ENCODE measurements around the gene ARHGEF28.

Gene ARHGEF28

DNA sequence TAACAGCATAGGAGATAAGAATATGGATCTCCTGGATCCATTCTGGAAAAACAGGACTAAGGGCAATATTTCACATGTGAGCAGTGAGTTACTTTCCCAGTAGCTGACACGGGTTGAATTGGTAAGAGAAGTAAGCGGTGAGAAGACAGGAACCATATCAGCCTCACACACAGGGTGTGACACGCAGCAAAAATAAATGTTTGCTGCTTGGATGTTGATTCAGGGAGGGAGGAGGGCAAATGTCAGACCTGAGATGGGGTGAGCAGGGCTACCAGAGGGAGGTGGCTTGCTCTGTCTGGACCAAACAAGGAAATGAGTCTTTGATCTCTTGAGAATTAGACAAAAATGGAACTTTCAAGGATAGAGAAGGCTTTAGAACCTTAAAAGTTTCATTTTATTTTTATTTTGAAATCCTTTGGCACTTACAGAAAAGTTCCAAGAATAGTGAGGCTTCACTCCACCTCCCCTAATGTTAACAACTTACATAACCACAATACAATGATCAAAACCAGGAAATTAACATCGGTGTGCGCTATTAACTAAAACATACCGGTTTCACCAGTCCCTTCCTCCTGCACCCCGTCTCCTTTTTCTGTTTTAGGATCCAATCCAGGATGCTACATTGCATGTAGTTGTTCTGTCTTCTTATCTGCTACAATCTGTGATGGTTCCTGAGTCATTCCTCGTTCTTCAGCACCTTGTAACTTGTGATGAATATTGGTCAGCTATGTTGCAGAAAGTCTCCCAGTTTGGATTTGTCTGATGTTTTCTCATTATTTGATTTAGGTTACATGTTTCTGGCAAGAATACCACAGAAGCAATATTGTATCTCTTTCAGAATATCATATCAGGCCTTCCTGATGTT, 20.5 kb upstream of the ARHGEF28 start:
- no peak overlapping the region for H3K4me3 ChIP-seq (replicated peaks; ENCODE audit: low read depth, low read length)
- no peaks in the 10 kb centered on the region for H3K36me3 ChIP-seq (ENCODE audit: control insufficient read depth, insufficient read depth, low read length)
- no peak for DNase-seq (ENCODE audit: extremely low read depth, insufficient read length)
- H3K27me3 ChIP-seq (replicated peaks; ENCODE audit: control insufficient read depth, insufficient read depth, low read length) = no peaks in the 10 kb centered on the region
- TF ChIP-seq, protein P1, sequence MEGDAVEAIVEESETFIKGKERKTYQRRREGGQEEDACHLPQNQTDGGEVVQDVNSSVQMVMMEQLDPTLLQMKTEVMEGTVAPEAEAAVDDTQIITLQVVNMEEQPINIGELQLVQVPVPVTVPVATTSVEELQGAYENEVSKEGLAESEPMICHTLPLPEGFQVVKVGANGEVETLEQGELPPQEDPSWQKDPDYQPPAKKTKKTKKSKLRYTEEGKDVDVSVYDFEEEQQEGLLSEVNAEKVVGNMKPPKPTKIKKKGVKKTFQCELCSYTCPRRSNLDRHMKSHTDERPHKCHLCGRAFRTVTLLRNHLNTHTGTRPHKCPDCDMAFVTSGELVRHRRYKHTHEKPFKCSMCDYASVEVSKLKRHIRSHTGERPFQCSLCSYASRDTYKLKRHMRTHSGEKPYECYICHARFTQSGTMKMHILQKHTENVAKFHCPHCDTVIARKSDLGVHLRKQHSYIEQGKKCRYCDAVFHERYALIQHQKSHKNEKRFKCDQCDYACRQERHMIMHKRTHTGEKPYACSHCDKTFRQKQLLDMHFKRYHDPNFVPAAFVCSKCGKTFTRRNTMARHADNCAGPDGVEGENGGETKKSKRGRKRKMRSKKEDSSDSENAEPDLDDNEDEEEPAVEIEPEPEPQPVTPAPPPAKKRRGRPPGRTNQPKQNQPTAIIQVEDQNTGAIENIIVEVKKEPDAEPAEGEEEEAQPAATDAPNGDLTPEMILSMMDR (IDR thresholded peaks at IDR 0.05; ENCODE audit: insufficient read depth, low read length, poor library complexity, severe bottlenecking) = no peak

DNA sequence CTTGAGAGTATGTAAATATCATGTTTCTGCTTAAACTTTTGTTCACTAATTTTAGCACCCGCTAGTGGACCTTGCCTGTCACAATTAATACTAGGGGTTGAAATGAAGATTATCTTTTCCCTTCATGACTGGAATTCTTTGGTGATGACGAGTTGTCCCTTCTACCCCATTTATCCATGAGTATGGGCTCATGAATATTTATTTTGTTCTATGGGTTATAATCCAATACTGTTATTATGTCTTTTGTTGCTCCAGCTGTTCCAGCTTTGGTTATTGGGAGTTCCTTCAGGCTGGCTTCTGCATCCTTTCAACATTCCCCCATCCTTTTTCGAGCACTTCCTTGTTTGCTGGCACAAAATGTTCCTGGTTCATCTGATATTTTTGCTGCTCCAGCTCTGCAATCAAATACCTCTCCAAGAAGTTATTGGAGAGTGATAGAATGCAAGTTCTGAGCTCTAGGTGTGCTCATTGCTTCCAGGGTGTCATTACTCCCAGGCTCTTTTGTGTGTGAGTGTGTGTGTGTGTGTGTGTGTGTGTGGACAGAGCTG, 19.7 kb upstream of the ARHGEF28 start:
- Histone ChIP-seq H3K4me3 (replicated peaks; ENCODE audit: low read depth, low read length) (no peak overlapping the region), H3K27me3 (replicated peaks; ENCODE audit: control insufficient read depth, insufficient read depth, low read length) (no peaks in the 10 kb centered on the region), H3K36me3 (ENCODE audit: control insufficient read depth, insufficient read depth, low read length) (no peaks in the 10 kb centered on the region)
- DNase-seq (ENCODE audit: extremely low read depth, insufficient read length) = no peak
- TF ChIP-seq, protein P1 (IDR thresholded peaks at IDR 0.05; ENCODE audit: insufficient read depth, low read length, poor library complexity, severe bottlenecking) = no peak

DNA sequence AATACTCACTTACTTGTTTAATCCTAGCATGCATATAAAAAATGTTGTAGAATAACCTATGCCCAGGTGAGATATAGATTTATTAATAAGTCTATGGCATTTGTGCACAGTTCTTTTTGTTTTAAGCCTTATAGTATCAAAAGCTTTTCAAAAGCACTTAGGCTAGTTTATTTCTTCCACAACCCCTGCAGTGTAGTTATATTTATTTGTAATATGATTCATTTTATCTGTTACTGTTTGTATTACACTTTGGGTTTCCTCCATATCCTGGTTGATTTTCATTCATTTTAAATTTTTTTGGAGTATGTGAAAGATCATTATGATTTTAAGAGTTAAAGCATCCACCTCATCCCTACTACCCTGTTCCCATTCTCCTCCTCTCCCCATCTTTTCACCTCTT, 18.8 kb upstream of the ARHGEF28 start:
- DNase-seq (ENCODE audit: extremely low read depth, insufficient read length) = no peak
- no peak overlapping the region for H3K4me3 ChIP-seq (replicated peaks; ENCODE audit: low read depth, low read length)
- TF ChIP-seq, protein P1 (IDR thresholded peaks at IDR 0.05; ENCODE audit: insufficient read depth, low read length, poor library complexity, severe bottlenecking) = no peak
- no peaks in the 10 kb centered on the region for H3K27me3 ChIP-seq (replicated peaks; ENCODE audit: control insufficient read depth, insufficient read depth, low read length)
- no peaks in the 10 kb centered on the region for H3K36me3 ChIP-seq (ENCODE audit: control insufficient read depth, insufficient read depth, low read length)

DNA sequence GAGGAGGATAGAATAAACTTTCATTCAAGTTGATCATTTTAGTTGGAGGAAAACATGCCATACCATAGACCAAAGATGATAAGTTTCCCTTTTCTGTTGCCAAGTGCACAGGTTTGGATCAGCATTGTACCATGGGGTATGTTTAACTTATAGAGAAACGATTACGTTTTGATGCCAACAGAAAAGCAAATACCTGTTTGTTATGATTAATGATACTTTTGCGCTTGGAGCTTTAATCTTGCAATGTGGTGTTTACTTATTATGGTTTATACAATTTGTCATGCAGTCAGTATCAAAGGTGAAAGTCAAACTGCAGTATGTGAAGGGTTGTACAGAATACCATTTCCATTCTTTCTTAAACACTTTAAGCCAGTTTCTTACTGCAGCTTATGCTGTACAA, 13.2 kb upstream of the ARHGEF28 start:
- no peaks in the 10 kb centered on the region for H3K27me3 ChIP-seq (replicated peaks; ENCODE audit: control insufficient read depth, insufficient read depth, low read length)
- H3K36me3 ChIP-seq (ENCODE audit: control insufficient read depth, insufficient read depth, low read length) = no peaks in the 10 kb centered on the region
- DNase-seq (ENCODE audit: extremely low read depth, insufficient read length) = no peak
- no peak overlapping the region for H3K4me3 ChIP-seq (replicated peaks; ENCODE audit: low read depth, low read length)
- TF ChIP-seq, protein P1 (IDR thresholded peaks at IDR 0.05; ENCODE audit: insufficient read depth, low read length, poor library complexity, severe bottlenecking) = no peak

DNA sequence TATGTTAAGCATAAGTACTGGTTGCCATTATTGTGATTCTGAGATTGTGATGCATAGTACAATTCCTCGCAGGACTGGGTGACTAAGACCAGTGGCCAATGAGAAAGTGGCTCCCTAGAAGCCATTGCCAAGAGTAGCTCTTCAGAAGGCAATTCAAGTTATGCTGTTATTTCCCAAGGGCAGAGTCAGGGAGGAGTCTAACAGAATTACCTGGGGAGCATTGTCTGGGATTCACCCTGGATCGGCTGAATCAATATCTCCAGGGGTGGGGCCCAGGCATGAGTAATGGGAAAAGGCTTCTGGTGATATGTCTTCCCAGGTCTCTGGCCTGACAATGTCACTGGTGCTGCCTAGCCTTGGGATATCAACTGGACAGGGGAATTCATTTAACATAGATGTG, 10.9 kb upstream of the ARHGEF28 start:
- TF ChIP-seq, protein P1 (IDR thresholded peaks at IDR 0.05; ENCODE audit: insufficient read depth, low read length, poor library complexity, severe bottlenecking) = no peak
- DNase-seq (ENCODE audit: extremely low read depth, insufficient read length) = no peak
- H3K4me3 ChIP-seq (replicated peaks; ENCODE audit: low read depth, low read length) = no peak overlapping the region
- H3K36me3 ChIP-seq (ENCODE audit: control insufficient read depth, insufficient read depth, low read length) = no peaks in the 10 kb centered on the region
- H3K27me3 ChIP-seq (replicated peaks; ENCODE audit: control insufficient read depth, insufficient read depth, low read length) = no peaks in the 10 kb centered on the region

Data from GM06990 (cell line).